GM23338 (cell line): Measurements from ENCODE around the gene IL1F10. TPM values are rescaled to one million over a fixed set of nuclear protein-coding genes. Genes with fewer than 3 reads are reported as not detected.

Source experiments
- ATAC-seq: fragments of 200-7000 bp; cut with Tn5 transposase; 3 replicates; pipeline ENCODE4 v1.9.1; 2020
- DNase-seq: peaks from one replicate; pipeline ENCODE4 v3.0.0-alpha.2; 2015; ENCODE audit warnings: low spot score
- H2AFZ ChIP-seq: fragments of 200-600 bp; sonication (generic); 2 replicates; pipeline ENCODE4 v1.8.0; 2016; ENCODE audit warnings: antibody characterized with exemption, mild to moderate bottlenecking, moderate library complexity
- H3F3A ChIP-seq: fragments of 200-600 bp; sonication (generic); replicated peaks from 2 replicates; pipeline ENCODE4 v1.8.0; 2017; ENCODE audit warnings: antibody characterized with exemption, mixed run types, low read depth
- H3K27ac ChIP-seq: fragments of 200-600 bp; sonication (generic); 2 replicates; pipeline ENCODE4 v1.6.1; 2016; ENCODE audit warnings: low read depth
- H3K27me3 ChIP-seq: fragments of 200-600 bp; sonication (generic); 2 replicates; pipeline ENCODE4 v1.8.0; 2016; ENCODE audit warnings: mild to moderate bottlenecking, mixed run types, moderate library complexity; ENCODE audit not compliant: insufficient read depth
- H3K36me3 ChIP-seq: fragments of 200-600 bp; sonication (generic); 2 replicates; pipeline ENCODE4 v1.8.0; 2016; ENCODE audit warnings: mild to moderate bottlenecking; ENCODE audit not compliant: insufficient read depth
- H3K4me1 ChIP-seq: fragments of 200-600 bp; sonication (generic); 2 replicates; pipeline ENCODE4 v1.8.0; 2016; ENCODE audit warnings: mild to moderate bottlenecking, moderate library complexity; ENCODE audit not compliant: insufficient read depth
- H3K4me2 ChIP-seq: fragments of 200-600 bp; sonication (generic); 2 replicates; pipeline ENCODE4 v1.7.1; 2017; ENCODE audit warnings: mixed run types
- H3K4me3 ChIP-seq: fragments of 200-600 bp; sonication (generic); 2 replicates; pipeline ENCODE4 v1.6.1; 2016; ENCODE audit warnings: mixed run types
- H3K79me2 ChIP-seq: fragments of 200-600 bp; sonication (generic); replicated peaks from 2 replicates; pipeline ENCODE4 v1.8.0; 2017; ENCODE audit warnings: mild to moderate bottlenecking; ENCODE audit not compliant: insufficient read depth
- H3K9me2 ChIP-seq: fragments of 200-600 bp; sonication (generic); 2 replicates; pipeline ENCODE4 v1.8.0; 2017; ENCODE audit not compliant: insufficient read depth
- H4K20me1 ChIP-seq: fragments of 200-600 bp; sonication (generic); replicated peaks from 2 replicates; pipeline ENCODE4 v1.8.0; 2017; ENCODE audit warnings: mild to moderate bottlenecking; ENCODE audit not compliant: insufficient read depth
- H3K27ac Mint-ChIP-seq: 2 replicates; pipeline ENCODE4 v1.8.0; 2020; ENCODE audit warnings: inconsistent platforms, mild to moderate bottlenecking, moderate library complexity, mixed read lengths
- H3K27me3 Mint-ChIP-seq: 3 replicates; pipeline ENCODE4 v1.8.0; 2022; ENCODE audit warnings: low read depth, mild to moderate bottlenecking, moderate library complexity, mixed read lengths, inconsistent platforms; ENCODE audit not compliant: insufficient read depth, poor library complexity
- H3K36me3 Mint-ChIP-seq: 3 replicates; pipeline ENCODE4 v1.8.0; 2021; ENCODE audit warnings: low read depth, mild to moderate bottlenecking, inconsistent platforms, moderate library complexity, mixed read lengths
- H3K4me1 Mint-ChIP-seq: 3 replicates; pipeline ENCODE4 v1.8.0; 2020; ENCODE audit warnings: mild to moderate bottlenecking, inconsistent platforms, mixed read lengths
- H3K4me3 Mint-ChIP-seq: 3 replicates; pipeline ENCODE4 v1.8.0; 2021; ENCODE audit warnings: moderate library complexity, mild to moderate bottlenecking, inconsistent platforms, mixed read lengths
- H3K9me3 Mint-ChIP-seq: 3 replicates; pipeline ENCODE4 v1.8.0; 2020; ENCODE audit warnings: moderate library complexity, mild to moderate bottlenecking, inconsistent platforms, mixed read lengths
- CREB1 ChIP-seq: fragments of 250-450 bp; sonication (Bioruptor Pico); IDR thresholded peaks from 2 replicates; pipeline ENCODE4 v1.5.0; 2020; ENCODE audit warnings: low read depth, mild to moderate bottlenecking, moderate library complexity
- ETS1 ChIP-seq: IDR thresholded peaks from 2 replicates; pipeline ENCODE4 v1.6.1; 2016; ENCODE audit warnings: antibody characterized with exemption
- EZH2phosphoT487 ChIP-seq: fragments of 200-600 bp; sonication (generic); IDR thresholded peaks from one replicate; pipeline ENCODE4 v1.8.1; 2018; ENCODE audit warnings: antibody characterized with exemption; ENCODE audit not compliant: unreplicated experiment
- JUNB ChIP-seq: IDR thresholded peaks from one replicate; pipeline ENCODE4 v1.6.1; 2016; ENCODE audit warnings: antibody characterized with exemption; ENCODE audit not compliant: unreplicated experiment
- NANOG ChIP-seq: IDR thresholded peaks from 2 replicates; pipeline ENCODE4 v1.6.1; 2016; ENCODE audit warnings: antibody characterized with exemption, borderline replicate concordance
- POLR2AphosphoS5 ChIP-seq: IDR thresholded peaks from 2 replicates; pipeline ENCODE4 v1.6.1; 2016; ENCODE audit warnings: antibody characterized with exemption, low read depth
- STAT1 ChIP-seq: IDR thresholded peaks from one replicate; pipeline ENCODE4 v1.6.1; 2016; ENCODE audit warnings: antibody characterized with exemption; ENCODE audit not compliant: unreplicated experiment
- ZNF114 ChIP-seq: fragments of 250-450 bp; sonication (Bioruptor Pico); IDR thresholded peaks from 2 replicates; pipeline ENCODE4 v1.5.0; 2020; ENCODE audit warnings: mild to moderate bottlenecking, moderate library complexity
- polyA plus RNA-seq: library from polyadenylated mRNA; unstranded; fragments of >200 nt; fragmentation: Nextera tagmentation; extraction: Ambion mirVana; gene quantifications from 2 replicates; pipeline ENCODE4 v1.2.1, GENCODE V29; 2016
- total RNA-seq: library from RNA; depleted of rRNA; stranded (reverse); fragments of >200 nt; shearing (Covaris generic); gene quantifications from 2 replicates; pipeline ENCODE4 v1.2.3, GENCODE V29; 2014
- TF ChIP-seq, protein P1 (sequence below): IDR thresholded peaks from one replicate; pipeline ENCODE4 v1.6.1; 2018; ENCODE audit warnings: antibody characterized with exemption; ENCODE audit not compliant: unreplicated experiment
- TF ChIP-seq, protein P2 (sequence below), 2 experiments: fragments of 200-600 bp in 1 of 2; sonication (generic) in 1 of 2; conservative IDR thresholded peaks; 2 replicates each; pipeline versions ENCODE4 v1.5.1 to v1.6.1; 2016 to 2017; ENCODE audit warnings: antibody characterized with exemption in 2 of 2, low read depth in 2 of 2, mild to moderate bottlenecking in 2 of 2, moderate library complexity in 1 of 2

Gene IL1F10
- total and polyA plus RNA-seq, 2 experiments from 2014 or later: not detected

- peaks cover 4% of the 10 kb centered on the region; the same call in 2 of the 3 replicates for H3K4me1 Mint-ChIP-seq
- H3F3A ChIP-seq: no peaks in the 10 kb centered on the region
- no peak overlapping the region for H3K27ac ChIP-seq
- peaks cover 6% of the 10 kb centered on the region for H3K27me3 Mint-ChIP-seq
- H3K27ac Mint-ChIP-seq: no peak overlapping the region
- H3K36me3 ChIP-seq: no peaks in the 10 kb centered on the region
- H3K4me3 ChIP-seq: no peak overlapping the region
- no peak overlapping the region for H2AFZ ChIP-seq
- H3K79me2 ChIP-seq: no peaks in the 10 kb centered on the region
- H4K20me1 ChIP-seq: no peaks in the 10 kb centered on the region
- H3K27me3 ChIP-seq: no peaks in the 10 kb centered on the region
- TF ChIP-seq, protein P1, sequence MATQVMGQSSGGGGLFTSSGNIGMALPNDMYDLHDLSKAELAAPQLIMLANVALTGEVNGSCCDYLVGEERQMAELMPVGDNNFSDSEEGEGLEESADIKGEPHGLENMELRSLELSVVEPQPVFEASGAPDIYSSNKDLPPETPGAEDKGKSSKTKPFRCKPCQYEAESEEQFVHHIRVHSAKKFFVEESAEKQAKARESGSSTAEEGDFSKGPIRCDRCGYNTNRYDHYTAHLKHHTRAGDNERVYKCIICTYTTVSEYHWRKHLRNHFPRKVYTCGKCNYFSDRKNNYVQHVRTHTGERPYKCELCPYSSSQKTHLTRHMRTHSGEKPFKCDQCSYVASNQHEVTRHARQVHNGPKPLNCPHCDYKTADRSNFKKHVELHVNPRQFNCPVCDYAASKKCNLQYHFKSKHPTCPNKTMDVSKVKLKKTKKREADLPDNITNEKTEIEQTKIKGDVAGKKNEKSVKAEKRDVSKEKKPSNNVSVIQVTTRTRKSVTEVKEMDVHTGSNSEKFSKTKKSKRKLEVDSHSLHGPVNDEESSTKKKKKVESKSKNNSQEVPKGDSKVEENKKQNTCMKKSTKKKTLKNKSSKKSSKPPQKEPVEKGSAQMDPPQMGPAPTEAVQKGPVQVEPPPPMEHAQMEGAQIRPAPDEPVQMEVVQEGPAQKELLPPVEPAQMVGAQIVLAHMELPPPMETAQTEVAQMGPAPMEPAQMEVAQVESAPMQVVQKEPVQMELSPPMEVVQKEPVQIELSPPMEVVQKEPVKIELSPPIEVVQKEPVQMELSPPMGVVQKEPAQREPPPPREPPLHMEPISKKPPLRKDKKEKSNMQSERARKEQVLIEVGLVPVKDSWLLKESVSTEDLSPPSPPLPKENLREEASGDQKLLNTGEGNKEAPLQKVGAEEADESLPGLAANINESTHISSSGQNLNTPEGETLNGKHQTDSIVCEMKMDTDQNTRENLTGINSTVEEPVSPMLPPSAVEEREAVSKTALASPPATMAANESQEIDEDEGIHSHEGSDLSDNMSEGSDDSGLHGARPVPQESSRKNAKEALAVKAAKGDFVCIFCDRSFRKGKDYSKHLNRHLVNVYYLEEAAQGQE: no peak
- no peak for TF ChIP-seq EZH2phosphoT487
- TF ChIP-seq JUNB: no peak
- TF ChIP-seq POLR2AphosphoS5: no peak
- TF ChIP-seq ETS1: no peak
- TF ChIP-seq ZNF114 (CRISPR knock-in tag): no peak
- H3K36me3 Mint-ChIP-seq: no peaks in the 10 kb centered on the region; the same call in 2 of the 3 replicates
- no peaks in the 10 kb centered on the region for H3K9me3 Mint-ChIP-seq
- H3K4me3 Mint-ChIP-seq: no peak overlapping the region
- H3K9me2 ChIP-seq: no peaks in the 10 kb centered on the region
- peaks cover 8% of the 10 kb centered on the region for H3K4me1 ChIP-seq
- no peak for ATAC-seq
- DNase-seq: no peak
- H3K4me2 ChIP-seq: no peak overlapping the region
These were observed 9.3 kb downstream of the IL1F10 start for GRCh38 chr2:113076954-113077669.

GRCh38 chr2:113077921-113078320 lies 10.2 kb downstream of the IL1F10 start:
- Histone ChIP-seq H3F3A (no peaks in the 10 kb centered on the region), H3K36me3 (no peaks in the 10 kb centered on the region), H3K27me3 (no peaks in the 10 kb centered on the region), H3K79me2 (no peaks in the 10 kb centered on the region), H3K27ac (no peak overlapping the region), H3K9me2 (no peaks in the 10 kb centered on the region), H4K20me1 (no peaks in the 10 kb centered on the region), H2AFZ (no peak overlapping the region), H3K4me3 (no peak overlapping the region), H3K4me2 (no peak overlapping the region), H3K4me1 (peaks cover 8% of the 10 kb centered on the region)
- Mint-ChIP-seq H3K4me3 (no peak overlapping the region), H3K27me3 (peaks cover 3% of the 10 kb centered on the region), H3K9me3 (no peaks in the 10 kb centered on the region), H3K36me3 (no peaks in the 10 kb centered on the region; the same call in 2 of the 3 replicates), H3K4me1 (peaks cover 4% of the 10 kb centered on the region; the same call in 2 of the 3 replicates), H3K27ac (no peak overlapping the region)
- ATAC-seq (no peak), DNase-seq (no peak)
- TF ChIP-seq JUNB: no peak
- no peak for TF ChIP-seq NANOG
- TF ChIP-seq, protein P2, sequence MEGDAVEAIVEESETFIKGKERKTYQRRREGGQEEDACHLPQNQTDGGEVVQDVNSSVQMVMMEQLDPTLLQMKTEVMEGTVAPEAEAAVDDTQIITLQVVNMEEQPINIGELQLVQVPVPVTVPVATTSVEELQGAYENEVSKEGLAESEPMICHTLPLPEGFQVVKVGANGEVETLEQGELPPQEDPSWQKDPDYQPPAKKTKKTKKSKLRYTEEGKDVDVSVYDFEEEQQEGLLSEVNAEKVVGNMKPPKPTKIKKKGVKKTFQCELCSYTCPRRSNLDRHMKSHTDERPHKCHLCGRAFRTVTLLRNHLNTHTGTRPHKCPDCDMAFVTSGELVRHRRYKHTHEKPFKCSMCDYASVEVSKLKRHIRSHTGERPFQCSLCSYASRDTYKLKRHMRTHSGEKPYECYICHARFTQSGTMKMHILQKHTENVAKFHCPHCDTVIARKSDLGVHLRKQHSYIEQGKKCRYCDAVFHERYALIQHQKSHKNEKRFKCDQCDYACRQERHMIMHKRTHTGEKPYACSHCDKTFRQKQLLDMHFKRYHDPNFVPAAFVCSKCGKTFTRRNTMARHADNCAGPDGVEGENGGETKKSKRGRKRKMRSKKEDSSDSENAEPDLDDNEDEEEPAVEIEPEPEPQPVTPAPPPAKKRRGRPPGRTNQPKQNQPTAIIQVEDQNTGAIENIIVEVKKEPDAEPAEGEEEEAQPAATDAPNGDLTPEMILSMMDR (conservative IDR thresholded peaks at IDR 0.05; ENCODE audit: low read depth in 2 of 2): no peak
- TF ChIP-seq ETS1: no peak
- TF ChIP-seq EZH2phosphoT487: no peak
- no peak for TF ChIP-seq ZNF114 (CRISPR knock-in tag)
- no peak for TF ChIP-seq STAT1
- no peak for TF ChIP-seq CREB1 (CRISPR knock-in tag)
